Posterior vena cava (tissue), 2 donors: ENCODE results near the gene GMDS. TPM values are rescaled to one million over a fixed set of nuclear protein-coding genes. Genes with fewer than 3 reads are reported as not detected.

Experiments
- DNase-seq: peaks from one replicate; pipeline ENCODE4 v3.0.0-alpha.2; 2020; ENCODE audit warnings: low spot score
- intact Hi-C, 2 donors: fragments of 100-400 bp; cut with DNase I; formaldehyde crosslinking; loops; one replicate each; pipeline versions ENCODE4 v1.14.1 to v1.14.2; 2022 to 2023
- total RNA-seq, 2 donors: library from RNA; stranded (reverse); fragmentation: NEBNext Ultra II Directional; extraction: Animal tissue kit (Norgen Biotek cat#: 25700); gene quantifications; one replicate each; pipeline ENCODE4 v1.2.1, GENCODE V29; 2021
- donor health status: DM: yes; HTN: yes; CAD: no.
- donor health status: DM: yes; HTN: yes; CAD: no.

Gene GMDS
- total RNA-seq, 2 donors from 2014 or later, result 14.9 to 20.1 TPM

GRCh38 chr6:1904898-1905297 is 340.5 kb downstream of the GMDS start:
- intact Hi-C loops, result no loop called here
- DNase-seq, result no peak

- intact Hi-C loops, result no loop called here
- DNase-seq, result no peak
These were observed 341.0 kb downstream of the GMDS start for GRCh38 chr6:1904466-1904799.

GRCh38 chr6:1903780-1904465 is 341.5 kb downstream of the GMDS start:
- intact Hi-C loops, result no loop called here
- no peak for DNase-seq

GRCh38 chr6:1901556-1901955 is 343.8 kb downstream of the GMDS start:
- no peak for DNase-seq
- intact Hi-C loops, result no loop called here

- intact Hi-C loops, result no loop called here
- no peak for DNase-seq
These were observed 348.5 kb downstream of the GMDS start for GRCh38 chr6:1896897-1897296.

- intact Hi-C loops, result no loop called here
These were observed 349.7 kb downstream of the GMDS start for GRCh38 chr6:1895721-1896120.

GRCh38 chr6:1894954-1895353 is 350.5 kb downstream of the GMDS start:
- intact Hi-C loops, result no loop called here
- no peak for DNase-seq

More at GRCh38 chr6:1895721-1896120, 349.7 kb downstream of the GMDS start:
- DNase-seq, result no peak

- DNase-seq, result no peak
- intact Hi-C loops, result no loop called here
These were observed 351.8 kb downstream of the GMDS start for GRCh38 chr6:1893470-1894130.

GRCh38 chr6:1892716-1893115 is 352.7 kb downstream of the GMDS start:
- intact Hi-C loops, result no loop called here
- DNase-seq, result no peak

- intact Hi-C loops, result no loop called here
- DNase-seq, result no peak
These were observed 354.4 kb downstream of the GMDS start for GRCh38 chr6:1890987-1891386.

GRCh38 chr6:1890071-1890470 is 355.3 kb downstream of the GMDS start:
- DNase-seq, result no peak
- intact Hi-C loops, result no loop called here

GRCh38 chr6:1885576-1886011 is 359.8 kb downstream of the GMDS start:
- intact Hi-C loops, result no loop called here

GRCh38 chr6:1884313-1884712 is 361.1 kb downstream of the GMDS start:
- DNase-seq, result no peak
- intact Hi-C loops, result no loop called here

More at GRCh38 chr6:1885576-1886011, 359.8 kb downstream of the GMDS start:
- no peak for DNase-seq

- no peak for DNase-seq
- intact Hi-C loops, result no loop called here
These were observed 367.1 kb downstream of the GMDS start for GRCh38 chr6:1878330-1878729.

- DNase-seq, result no peak
- intact Hi-C loops, result no loop called here
These were observed 371.6 kb downstream of the GMDS start for GRCh38 chr6:1873781-1874180.

GRCh38 chr6:1872649-1873131 is 372.7 kb downstream of the GMDS start:
- no peak for DNase-seq
- intact Hi-C loops, result no loop called here

- intact Hi-C loops, result no loop called here
- DNase-seq, result no peak
These were observed 373.6 kb downstream of the GMDS start for GRCh38 chr6:1871724-1872315.

GRCh38 chr6:1870932-1871331 is 374.5 kb downstream of the GMDS start:
- intact Hi-C loops, result no loop called here

GRCh38 chr6:1870251-1870650 is 375.2 kb downstream of the GMDS start:
- intact Hi-C loops, result no loop called here
- DNase-seq, result no peak

More at GRCh38 chr6:1870932-1871331, 374.5 kb downstream of the GMDS start:
- DNase-seq, result no peak

GRCh38 chr6:1869769-1870168 is 375.6 kb downstream of the GMDS start:
- DNase-seq, result no peak
- intact Hi-C loops, result no loop called here

- intact Hi-C loops, result no loop called here
- no peak for DNase-seq
These were observed 376.1 kb downstream of the GMDS start for GRCh38 chr6:1869308-1869707.
